GM12873 (cell line): ENCODE data around the gene PDE6D.
A peak's percentile ranks its signal among the peaks of the same experiment; 100 is the strongest.

Source experiments
- CTCF ChIP-seq: IDR thresholded peaks from 2 replicates; pipeline ENCODE4 v1.5.1; 2012; ENCODE audit warnings: low read depth, mild to moderate bottlenecking, moderate library complexity, low read length, control low read depth; ENCODE audit not compliant: insufficient read depth; ENCODE audit errors: missing control alignments

Gene PDE6D

GRCh38 chr2:231687133-231687852 is 93.8 kb downstream of the PDE6D start:
- TF ChIP-seq CTCF, result peak; percentile 87

GRCh38 chr2:231686192-231687100 is 94.6 kb downstream of the PDE6D start:
- no peak for TF ChIP-seq CTCF

GRCh38 chr2:231685349-231686191 is 95.5 kb downstream of the PDE6D start:
- TF ChIP-seq CTCF, result peak; percentile 39

GRCh38 chr2:231684314-231685223 is 96.5 kb downstream of the PDE6D start:
- no peak for TF ChIP-seq CTCF

GRCh38 chr2:231683292-231684235 is 97.5 kb downstream of the PDE6D start:
- no peak for TF ChIP-seq CTCF

GRCh38 chr2:231682603-231683291 is 98.3 kb downstream of the PDE6D start:
- TF ChIP-seq CTCF, result no peak
